NOMO-1 treated with dmso at 0.1 percent for 144 hours (cell line): ENCODE data around the gene MLYCD.

ENCODE experiments used
- DNase-seq: peaks from one replicate; lab custom pipeline; 2025; ENCODE audit not compliant: unreplicated experiment; lab: John Stamatoyannopoulos, UW

MLYCD gene

DNA sequence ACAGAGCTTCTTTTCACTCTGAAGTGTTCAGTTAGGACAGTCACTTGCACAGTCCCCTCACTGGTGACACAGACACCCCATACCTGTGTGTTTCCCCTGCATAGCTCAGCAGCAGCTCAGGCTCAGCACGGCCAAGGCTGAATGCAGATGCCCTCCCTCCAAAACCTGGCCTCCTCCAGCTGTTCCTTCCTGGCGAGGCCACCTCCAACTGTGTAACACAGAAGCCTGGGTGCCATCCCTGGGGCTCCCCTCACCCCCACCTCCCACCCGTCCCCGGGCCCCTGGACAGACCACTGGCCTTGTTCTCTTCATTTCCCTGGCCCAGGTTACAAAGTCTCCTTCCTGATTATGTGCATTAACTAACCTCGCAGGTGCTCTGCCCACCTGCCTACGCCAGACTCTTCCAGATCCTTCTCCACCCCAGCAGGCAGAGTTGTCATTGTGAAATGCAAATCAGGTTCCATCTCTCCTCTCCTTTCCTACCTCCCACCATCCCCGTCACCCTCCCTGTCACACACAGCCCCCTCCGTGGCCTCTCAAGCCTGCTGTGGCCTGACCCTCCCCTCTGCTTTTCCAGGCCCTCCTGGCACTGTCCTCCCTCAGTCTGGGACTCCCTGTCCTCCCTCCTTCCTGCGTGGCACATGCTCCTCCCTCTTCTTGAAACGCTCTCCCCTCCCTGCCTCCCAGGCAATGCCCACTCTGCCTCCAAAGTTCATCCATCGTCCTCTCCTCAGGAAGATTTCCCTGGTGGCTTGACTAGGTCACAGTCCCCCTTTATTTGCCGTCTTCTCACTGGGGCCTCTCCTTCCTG is 26.4 kb downstream of the MLYCD start:
- no peak for DNase-seq

DNA sequence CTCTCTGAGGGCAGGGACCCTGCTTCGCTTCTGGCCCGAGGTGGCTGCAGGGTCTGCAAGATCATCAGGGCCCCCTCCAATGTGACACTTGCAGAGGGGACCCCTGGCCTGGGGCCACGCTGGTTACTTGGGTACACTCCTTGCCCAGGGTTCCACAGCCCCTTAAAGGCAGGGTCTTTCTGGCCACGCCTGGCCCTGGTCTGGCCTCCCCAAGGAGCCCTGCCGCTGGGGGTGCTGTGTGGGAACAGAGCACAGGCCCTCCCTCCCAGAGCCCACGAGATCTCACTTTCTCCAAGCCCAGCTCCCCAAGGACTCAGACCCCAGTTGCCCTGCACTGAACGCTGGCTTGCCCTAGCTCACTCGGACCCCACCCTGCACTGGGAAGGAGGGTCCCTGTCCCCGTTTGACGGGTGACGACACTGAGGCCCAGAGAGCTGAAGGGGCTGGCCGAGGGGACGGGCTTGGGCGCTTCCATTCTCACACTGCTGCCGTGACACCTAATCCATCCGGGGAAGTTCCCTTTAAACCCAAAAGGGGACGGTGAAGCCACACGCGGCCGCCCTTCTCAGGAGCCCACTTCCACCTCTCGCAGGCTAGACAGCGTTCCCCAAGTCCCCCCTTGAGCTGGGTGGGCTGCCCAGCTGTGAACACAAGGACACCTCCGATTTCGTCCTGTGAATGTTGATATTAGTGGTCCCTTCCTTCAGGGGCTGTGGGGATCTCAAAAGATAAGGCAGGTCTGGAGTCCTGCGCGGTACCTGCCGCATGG is 27.2 kb downstream of the MLYCD start:
- no peak for DNase-seq

DNA sequence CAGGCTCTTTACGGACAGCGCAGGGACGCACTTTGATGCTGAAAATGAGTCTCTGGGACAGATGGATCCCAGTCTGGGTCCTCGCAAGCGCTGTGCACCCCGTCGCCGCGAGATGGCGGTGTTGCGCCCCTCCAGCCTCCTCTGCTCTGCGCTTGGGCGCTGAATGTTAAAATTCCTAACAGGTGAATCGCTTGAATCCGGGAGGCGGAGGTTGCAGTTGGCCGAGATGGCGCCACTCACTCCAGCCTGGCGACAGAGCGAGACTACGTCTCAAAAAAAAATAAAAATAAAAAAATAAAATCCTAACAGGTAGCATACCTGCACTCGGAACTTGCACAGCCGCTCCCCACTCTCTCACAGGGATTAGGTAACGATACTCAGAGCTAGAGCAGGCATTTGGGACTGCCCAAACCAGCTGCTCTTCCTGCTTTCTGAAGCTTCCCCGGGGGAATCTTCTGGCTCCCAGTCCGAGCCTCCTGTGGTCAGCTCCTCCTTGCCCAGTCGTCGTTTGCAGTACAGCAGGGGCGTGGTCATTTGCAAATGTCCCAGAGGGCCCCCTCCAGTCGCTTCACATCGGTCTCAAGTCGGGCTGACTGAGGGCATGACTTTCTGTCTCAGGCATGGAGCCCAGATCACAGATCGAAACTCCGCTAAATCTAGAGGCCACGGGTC is 27.9 kb downstream of the MLYCD start:
- no peak for DNase-seq

DNA sequence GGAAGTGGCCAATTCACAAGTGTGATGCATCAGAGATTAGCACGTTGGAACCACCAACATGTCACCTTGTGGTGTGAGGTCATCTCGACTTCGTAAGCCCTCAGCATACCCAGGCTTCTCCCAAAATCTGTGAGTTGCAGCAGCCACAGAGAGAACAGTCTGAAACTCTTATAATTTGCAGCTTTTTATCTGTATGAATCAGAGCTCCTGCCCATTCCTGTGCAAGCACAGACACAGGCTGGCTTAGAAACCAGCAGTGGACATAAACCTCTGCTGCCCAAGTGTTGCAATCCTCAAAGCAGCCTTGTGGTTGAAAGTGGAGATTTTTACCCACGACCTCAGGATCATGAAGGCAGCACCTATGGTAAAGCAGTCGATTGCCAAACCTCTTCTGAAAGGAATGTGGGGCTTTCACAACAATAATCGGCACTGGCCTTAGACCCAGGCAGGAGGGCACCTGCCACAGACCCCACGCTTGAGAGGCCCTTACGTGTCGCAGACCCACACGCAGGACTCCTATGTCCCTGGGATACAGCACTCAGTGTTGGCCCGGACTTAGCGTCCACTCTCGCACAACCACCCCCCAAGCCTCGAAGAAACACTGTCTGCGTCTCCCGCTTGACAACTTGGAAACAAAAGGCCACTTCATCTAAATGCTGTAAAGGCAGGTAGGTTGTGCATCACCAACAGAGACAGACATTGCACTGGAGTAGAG is 29.6 kb downstream of the MLYCD start:
- DNase-seq = no peak

DNA sequence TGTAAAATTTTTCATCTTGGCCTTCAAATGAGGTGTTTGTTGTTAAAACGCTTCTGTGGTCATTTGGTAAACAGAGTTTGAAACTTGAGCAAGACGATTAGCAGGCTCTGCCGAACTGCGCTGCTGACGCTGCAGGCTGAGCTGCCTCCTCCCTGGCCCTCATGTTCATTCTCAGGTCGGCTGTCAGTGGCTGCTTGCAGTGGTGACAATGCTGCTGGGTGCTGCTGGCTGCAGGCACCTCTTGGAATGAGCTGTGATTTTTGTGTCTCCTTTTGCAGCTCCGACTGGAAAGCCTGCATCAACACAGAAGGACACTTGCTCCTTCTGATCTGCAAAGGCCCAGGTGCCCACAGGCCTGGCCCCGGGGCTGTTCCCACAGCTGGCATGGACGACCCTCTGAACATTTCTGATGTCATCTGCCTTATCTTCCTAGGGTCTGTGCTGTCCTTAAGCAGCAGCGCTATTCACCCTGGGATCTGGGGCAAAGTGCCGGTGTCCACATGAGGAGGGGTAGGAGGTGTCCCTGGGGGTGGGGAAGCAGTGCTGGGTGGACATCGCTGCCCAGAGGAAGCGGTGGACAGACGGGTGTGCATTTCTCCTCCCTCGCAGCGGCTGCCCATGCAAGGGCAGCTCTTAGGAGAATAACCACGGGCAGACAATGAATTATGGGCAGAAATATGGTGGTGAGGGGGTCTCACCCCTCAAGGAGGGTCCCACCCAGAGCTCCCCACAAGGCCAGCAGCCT is 31.1 kb downstream of the MLYCD start:
- no peak for DNase-seq

DNA sequence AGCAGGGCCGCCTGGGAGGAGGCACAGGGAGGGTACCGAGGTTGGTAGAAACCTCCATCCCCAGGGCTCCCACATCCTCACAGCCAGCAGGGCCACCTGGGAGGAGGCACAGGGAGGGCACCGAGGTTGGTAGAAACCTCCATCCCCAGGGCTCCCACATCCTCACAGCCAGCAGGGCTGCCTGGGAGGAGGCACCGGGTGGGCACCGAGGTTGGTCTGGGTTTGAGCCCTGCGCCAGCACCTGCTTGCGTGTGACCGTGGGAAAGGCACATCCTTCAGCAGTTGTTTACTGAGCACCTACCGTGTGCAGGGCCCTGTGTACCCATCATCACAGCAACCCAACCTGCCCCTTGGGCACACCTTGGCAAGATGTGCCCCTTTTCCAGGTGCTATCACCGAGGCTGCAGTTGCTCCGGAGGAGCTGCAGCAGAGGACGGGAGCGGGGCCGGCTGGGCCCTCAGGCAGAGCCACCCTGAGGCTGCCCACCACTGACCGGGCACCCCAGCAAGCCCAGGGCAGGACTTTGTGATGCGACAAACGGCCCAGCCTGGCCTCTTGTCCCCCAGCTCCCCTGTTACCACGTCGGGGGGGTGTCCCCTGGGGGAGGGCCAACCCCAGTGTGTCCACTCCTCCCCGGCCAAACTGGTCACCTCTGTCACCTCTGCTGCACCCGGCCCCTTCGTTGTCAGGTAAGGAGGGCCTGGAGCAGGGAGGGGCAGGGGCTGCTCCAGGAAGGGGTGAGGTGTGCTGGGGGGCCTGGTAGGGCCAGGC is 32.0 kb downstream of the MLYCD start:
- no peak for DNase-seq

DNA sequence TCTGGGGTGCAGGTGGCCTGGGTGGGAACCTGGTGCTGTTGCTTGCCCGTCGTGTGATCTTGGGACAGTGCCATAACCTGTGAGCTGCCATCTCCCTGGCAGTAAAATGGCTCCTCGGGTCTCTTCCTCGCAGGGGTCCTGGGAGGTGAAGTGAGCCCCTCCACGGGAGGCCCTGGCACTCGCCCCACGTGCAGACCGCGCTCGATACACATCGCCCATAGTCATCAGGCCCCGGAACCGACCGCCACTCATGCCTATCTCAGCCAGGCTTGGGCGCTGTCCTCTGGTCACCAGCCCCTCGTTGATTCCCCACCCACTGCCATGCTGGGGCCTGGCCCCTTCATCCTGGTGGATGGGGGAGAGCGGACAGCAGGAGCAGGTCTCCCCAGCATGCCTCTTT is 32.6 kb downstream of the MLYCD start:
- no peak for DNase-seq

DNA sequence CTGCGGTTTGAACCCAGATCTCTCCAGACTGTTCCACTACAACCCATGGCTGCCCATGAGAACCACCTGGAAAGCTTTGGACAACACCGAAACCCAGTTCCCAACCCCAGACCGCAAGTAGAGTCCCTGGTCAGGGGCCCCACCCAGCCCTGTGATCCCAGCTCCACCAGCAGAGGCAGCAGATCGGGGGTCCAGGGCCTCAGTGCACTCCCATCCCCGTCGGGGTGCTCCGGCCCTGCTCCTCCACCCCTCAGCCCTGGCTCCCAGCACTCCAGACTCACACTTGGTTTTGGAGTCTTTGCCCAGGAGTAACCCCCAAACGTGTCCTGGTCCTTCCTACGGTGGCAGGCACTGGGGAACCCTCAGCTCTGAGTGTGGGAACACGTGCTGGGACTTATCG is 33.4 kb downstream of the MLYCD start:
- no peak for DNase-seq

DNA sequence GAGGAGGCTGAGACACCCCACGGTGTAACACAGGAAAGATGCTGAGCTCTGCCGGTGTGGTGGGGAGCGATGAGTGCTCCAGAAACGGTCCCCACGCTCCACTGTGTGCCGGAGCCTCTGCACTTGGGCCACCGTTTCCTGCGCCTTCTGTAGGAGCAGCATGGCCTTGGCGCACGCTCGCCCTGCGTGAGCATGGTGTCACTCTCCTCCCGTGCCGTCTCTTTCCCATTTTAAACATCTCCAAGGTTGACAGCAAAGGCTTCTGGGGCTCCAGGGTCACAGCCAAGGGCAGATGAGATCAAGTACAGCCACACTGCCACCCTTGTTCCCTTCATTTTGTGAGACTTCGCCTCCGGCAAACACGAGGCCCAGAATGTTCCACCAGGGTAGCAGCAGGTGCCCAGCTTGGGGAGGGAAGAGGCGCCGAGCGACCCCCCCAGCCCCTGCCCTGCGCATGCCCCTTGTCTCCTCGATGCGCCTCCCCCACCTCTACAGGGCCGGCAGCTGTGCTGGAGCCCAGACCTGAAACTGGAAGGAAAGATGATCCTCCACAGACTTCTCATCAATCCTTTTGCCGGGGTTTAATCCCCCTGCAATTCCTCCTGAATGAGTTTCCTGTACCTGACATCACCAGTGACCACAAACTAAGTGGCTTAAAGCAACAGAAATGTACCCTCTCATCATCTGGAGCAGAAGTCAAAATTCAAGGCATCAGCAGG is 34.2 kb downstream of the MLYCD start:
- DNase-seq = no peak

DNA sequence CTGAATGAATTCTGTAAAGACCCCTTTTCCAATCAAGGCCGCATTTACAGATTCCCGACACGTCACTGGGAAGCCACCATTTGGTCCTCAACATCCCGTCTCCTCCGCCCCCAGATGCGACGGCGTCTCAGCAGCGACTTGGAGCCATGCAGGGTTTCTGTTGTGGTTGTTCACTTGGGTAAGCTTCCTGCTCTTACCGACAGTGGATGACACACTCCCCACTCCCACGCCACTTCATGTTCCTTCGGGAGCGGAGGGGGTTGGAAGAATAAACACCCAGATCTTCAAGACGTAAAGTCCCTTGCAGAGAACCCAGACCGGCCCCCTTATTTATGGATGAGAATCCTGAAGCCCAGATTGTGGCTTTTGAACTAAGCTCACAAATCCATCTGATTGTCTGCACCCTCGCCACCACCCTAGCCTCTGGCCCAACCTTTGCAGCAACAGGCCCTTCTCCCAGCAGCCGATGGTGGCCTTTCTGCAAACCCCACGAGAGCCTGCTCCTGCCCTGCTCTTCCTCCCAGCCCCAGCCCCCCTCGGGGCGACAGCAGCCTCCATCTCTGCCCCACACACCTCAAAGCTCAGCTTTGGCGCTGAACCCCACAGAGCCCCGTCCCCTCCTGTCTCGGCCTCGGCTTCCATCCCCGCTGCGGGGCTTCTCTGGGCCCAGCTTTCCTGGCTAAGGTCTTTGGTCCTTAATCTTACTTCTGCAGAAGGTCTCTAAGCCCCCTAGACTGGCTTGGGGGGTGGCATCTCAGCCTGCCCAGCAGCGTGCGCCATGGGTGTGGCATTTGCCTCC is 35.2 kb downstream of the MLYCD start:
- no peak for DNase-seq

DNA sequence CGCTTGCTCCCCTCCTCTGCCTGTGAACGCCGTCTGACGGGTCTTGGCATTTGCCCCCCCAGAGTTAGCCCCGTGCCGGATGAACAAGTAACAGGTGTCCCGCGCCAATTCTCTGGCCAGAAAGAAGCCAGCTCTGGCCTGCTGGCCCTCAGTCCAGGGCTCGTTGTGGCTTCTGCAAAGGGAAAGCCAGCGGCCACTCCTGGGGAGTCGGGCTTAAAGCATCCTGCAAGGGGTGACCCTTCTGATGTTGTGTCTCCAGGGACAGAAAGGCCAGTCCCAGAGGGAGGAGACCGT is 35.7 kb downstream of the MLYCD start:
- no peak for DNase-seq

DNA sequence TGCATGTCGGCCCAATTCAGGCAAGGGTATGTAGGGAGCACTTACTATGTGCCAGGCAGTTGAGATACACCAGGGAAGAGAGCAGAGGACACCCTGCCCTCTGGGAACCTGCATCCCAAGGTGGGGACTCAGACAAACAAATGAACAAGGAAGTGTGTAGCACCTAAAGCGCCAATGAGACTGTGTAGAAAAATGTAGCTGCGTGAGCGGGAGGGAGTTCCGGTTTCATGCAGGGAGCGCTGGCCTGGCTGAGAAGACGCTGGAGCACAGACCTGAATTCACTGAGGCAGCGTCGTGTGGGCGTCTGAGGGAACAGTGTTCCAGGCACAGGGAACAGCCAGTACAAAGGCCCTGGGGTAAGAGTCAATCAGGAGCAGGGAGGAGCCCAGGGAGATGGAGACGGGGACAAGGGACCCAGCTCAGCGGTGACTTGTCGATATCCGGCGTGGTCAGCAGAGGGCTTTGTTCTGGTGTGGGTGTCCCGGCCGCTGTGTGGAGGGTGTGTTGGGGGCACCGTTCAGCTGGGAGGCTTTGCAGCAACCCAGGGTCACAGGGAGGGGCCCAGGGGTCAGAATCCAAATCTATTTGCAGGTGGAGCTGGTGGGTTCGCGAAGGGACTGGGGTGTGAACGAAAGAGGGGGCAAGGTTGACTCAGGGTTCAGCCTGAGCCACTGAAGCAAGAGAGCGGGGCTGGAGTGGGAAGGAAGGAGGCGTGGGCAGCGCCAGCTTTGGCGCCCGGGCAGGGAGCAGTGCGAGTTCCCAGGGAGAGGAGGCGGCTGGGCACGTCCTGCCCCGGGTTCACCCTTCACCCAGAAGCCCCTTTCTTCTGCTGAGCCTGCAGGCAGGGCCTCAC is 36.3 kb downstream of the MLYCD start:
- DNase-seq = no peak

DNA sequence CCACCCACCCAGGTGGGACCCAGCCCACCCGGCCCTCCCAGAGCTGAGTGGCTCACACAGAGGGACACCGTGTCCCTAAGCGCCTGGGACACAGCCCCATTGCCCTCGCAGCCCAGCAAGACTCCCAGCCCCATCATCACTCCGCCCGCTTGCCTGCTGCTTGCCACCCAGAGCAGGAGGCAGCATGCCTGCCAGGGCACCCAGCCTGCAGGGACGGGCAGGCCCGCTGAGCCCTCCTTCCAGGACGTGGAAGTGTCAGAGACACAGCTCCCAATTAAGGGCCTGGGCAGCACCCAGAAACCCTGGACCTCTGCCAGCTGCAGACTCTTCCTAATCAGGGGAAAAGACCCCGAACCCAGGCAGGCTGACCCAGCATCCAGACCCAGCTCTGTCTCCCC is 36.9 kb downstream of the MLYCD start:
- no peak for DNase-seq

DNA sequence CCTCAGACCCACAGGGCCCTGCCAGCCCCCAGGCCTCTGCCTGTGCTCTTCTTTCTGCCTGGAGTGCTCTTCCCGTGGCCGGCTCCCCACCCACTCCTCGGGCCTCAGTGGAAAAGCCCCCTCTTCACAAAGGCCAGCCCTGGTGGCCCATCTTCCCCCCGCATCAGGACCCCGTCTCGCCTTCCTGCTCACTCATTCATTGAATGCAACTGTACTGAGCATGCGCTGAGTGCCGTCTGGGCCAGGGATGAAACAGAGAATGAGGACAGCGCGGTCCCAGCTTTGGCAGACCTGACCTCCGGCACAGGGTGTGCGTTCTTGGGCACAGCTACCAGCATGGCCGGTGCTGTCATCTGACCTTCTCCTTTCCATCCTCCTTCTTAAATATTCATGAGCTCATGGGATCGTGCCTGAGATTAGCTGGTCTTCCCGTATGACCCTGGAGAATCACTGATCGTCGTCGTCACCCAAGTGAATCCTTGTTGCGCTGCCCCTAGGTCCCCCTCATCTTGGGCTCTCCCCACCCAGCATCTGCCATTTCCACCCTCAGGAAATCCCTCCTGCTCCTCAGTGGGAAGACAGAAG is 37.8 kb downstream of the MLYCD start:
- no peak for DNase-seq

DNA sequence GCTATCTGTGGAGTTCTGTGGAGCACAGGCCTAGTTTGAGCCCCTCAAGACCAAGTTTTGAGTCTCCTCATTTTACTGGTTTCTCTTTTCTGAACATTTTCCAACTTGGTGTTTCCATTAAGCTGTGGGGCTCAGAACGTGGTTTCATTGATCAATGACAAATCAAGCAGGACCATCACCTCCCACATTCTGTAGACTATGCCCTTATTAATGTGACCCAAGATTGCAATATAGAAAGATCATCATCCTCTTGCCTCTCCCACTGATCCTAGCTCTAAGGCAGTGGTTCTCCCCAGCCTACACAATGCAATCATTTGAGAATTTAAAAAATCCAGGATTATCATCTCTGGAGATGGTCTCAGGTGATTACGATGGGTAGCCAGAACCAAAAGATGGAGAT is 38.4 kb downstream of the MLYCD start:
- no peak for DNase-seq

DNA sequence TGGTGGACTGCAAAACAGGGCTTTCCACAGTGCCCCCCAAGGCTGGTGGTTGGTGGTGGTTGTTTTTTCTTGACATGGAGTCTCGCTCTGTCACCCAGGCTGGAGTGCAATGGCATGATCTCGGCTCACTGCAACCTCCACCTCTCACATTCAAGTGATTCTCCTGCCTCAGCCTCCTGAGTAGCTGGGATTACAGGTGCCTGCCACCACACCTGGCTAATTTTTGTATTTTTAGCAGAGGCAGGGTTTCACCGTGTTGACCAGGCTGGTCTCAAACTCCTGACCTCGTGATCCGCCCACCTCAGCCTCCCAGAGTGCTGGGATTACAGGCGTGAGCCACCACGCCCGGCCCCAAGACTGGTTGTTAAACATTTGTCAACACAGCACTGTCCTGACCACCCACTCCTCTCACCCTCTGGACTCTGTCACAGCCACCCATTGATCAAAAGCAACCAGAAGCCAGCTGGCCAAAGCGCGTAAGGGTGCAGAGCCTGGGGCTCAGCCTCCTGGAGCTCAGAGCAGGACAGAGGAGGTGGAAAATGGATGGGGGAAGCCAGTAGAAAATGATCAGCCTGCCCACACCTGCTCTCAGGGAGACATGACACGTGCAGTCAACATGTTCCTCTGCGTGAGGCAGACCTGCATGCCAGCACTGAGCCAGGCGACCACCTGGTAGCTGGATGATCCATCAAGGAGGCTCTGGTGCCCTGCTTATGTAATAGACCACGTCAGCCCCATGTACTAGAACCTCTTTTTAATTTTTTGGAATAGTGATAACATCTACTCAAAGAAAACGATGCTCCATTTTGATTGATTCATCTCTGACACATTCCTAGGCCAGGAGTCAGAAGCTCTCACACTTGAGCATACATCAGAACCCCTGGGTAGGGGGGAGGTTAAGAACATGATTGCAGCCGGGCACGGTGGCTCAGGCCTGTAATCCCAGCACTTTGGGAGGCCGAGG is 39.3 kb downstream of the MLYCD start:
- DNase-seq = no peak
